SK-N-SH (cell line): ENCODE data around the gene VWA3A. TPM values are rescaled to one million over a fixed set of nuclear protein-coding genes. Genes with fewer than 3 reads are reported as not detected.
A peak's percentile ranks its signal among the peaks of the same experiment; 100 is the strongest.

ENCODE experiments used
- CTCF ChIA-PET: fragments of 300-600, 350-600 bp; formaldehyde crosslinking; extraction: SDS; loops from one replicate; lab custom pipeline; 2021; lab: Yijun Ruan, JAX
- POLR2A ChIA-PET: fragments of 350-600 bp; sonication (Branson Sonifier 250); formaldehyde crosslinking; extraction: SDS; loops from one replicate; lab custom pipeline; 2020; ENCODE audit warnings: antibody characterized with exemption, inconsistent platforms; lab: Yijun Ruan, JAX
- DNase-seq: peaks from one replicate; pipeline ENCODE4 v3.0.0; 2012
- H2AFZ ChIP-seq: fragments of 200-600 bp; sonication (generic); 2 replicates; pipeline ENCODE4 v1.8.1; 2016; ENCODE audit warnings: antibody characterized with exemption, mild to moderate bottlenecking, low read depth
- H3F3A ChIP-seq: fragments of 200-600 bp; sonication (generic); replicated peaks from 2 replicates; pipeline ENCODE3; 2016; ENCODE audit warnings: antibody characterized with exemption, mild to moderate bottlenecking; ENCODE audit not compliant: insufficient read depth
- H3K27ac ChIP-seq, 2 experiments: fragments of 200-500 bp in 1 of 2; fragments of 200-600 bp in 1 of 2; sonication (Bioruptor generic) in 1 of 2; sonication (generic), shearing (Covaris generic) in 1 of 2; 2 replicates each; pipeline versions ENCODE4 v1.5.1 to v1.6.1; 2014 to 2016; ENCODE audit warnings: low read depth in 2 of 2, inconsistent platforms in 1 of 2, low read length in 1 of 2, mild to moderate bottlenecking in 1 of 2, mixed read lengths in 1 of 2
- H3K27me3 ChIP-seq: fragments of 200-600 bp; sonication (generic), shearing (Covaris generic); 2 replicates; pipeline ENCODE4 v1.6.1; 2016; ENCODE audit warnings: mixed run types; ENCODE audit not compliant: insufficient read depth
- H3K36me3 ChIP-seq, 2 experiments: fragments of 200-500 bp in 1 of 2; fragments of 200-600 bp in 1 of 2; sonication (Bioruptor generic) in 1 of 2; sonication (generic) in 1 of 2; replicated peaks in 1 of 2; 2 replicates each; pipeline versions ENCODE3 to v1.5.1; 2014 to 2016; ENCODE audit warnings: low read length in 1 of 2, mild to moderate bottlenecking in 1 of 2; ENCODE audit not compliant: insufficient read depth in 2 of 2, control insufficient read depth in 1 of 2
- H3K4me1 ChIP-seq, 2 experiments: fragments of 200-500 bp in 1 of 2; fragments of 200-600 bp in 1 of 2; sonication (Bioruptor generic) in 1 of 2; sonication (generic), shearing (Covaris generic) in 1 of 2; 2 replicates each; pipeline versions ENCODE4 v1.5.1 to v1.6.1; 2014 to 2016; ENCODE audit warnings: low read depth in 1 of 2, low read length in 1 of 2, mixed run types in 1 of 2; ENCODE audit not compliant: insufficient read depth in 2 of 2, control insufficient read depth in 1 of 2
- H3K4me2 ChIP-seq: fragments of 200-600 bp; sonication (generic), shearing (Covaris generic); 2 replicates; pipeline ENCODE4 v1.6.1; 2017; ENCODE audit warnings: mixed run types
- H3K4me3 ChIP-seq, 2 experiments: fragments of 200-500 bp in 1 of 2; fragments of 200-600 bp in 1 of 2; sonication (Bioruptor generic) in 1 of 2; sonication (generic), shearing (Covaris generic) in 1 of 2; 2 replicates each; pipeline versions ENCODE4 v1.5.1 to v1.8.1; 2014 to 2016; ENCODE audit warnings: low read depth in 2 of 2, inconsistent platforms in 1 of 2, low read length in 1 of 2, mild to moderate bottlenecking in 1 of 2, mixed read lengths in 1 of 2, moderate library complexity in 1 of 2
- H3K79me2 ChIP-seq: fragments of 200-600 bp; sonication (generic); 2 replicates; pipeline ENCODE4 v1.8.1; 2017; ENCODE audit warnings: mild to moderate bottlenecking; ENCODE audit not compliant: insufficient read depth
- H3K9ac ChIP-seq: fragments of 200-600 bp; sonication (generic); 2 replicates; pipeline ENCODE4 v1.6.1; 2017; ENCODE audit warnings: mixed run types
- H3K9me2 ChIP-seq: fragments of 200-600 bp; sonication (generic); 2 replicates; pipeline ENCODE4 v1.6.1; 2017; ENCODE audit warnings: mixed run types
- H3K9me3 ChIP-seq: fragments of 200-600 bp; sonication (generic); 2 replicates; pipeline ENCODE4 v1.6.1; 2017; ENCODE audit warnings: mixed run types, mild to moderate bottlenecking, moderate library complexity
- H4K20me1 ChIP-seq: fragments of 200-600 bp; sonication (generic); 2 replicates; pipeline ENCODE4 v1.6.1; 2017; ENCODE audit warnings: mild to moderate bottlenecking, mixed run types; ENCODE audit not compliant: insufficient read depth
- CHD2 ChIP-seq: fragments of 150-350 bp; IDR thresholded peaks from 2 replicates; pipeline ENCODE4 v1.6.1; 2018; ENCODE audit warnings: low read length; ENCODE audit not compliant: partially characterized antibody
- EP300 ChIP-seq, 2 experiments: IDR thresholded peaks; 2 replicates each; pipeline versions ENCODE4 v1.4.0 to v1.6.1; 2012; ENCODE audit warnings: borderline replicate concordance in 1 of 2, low read depth in 1 of 2, low read length in 1 of 2
- EZH2phosphoT487 ChIP-seq: fragments of 200-600 bp; sonication (generic); IDR thresholded peaks from 2 replicates; pipeline ENCODE4 v1.6.1; 2017; ENCODE audit warnings: low read depth, mixed run types, mild to moderate bottlenecking, antibody characterized with exemption, moderate library complexity, borderline replicate concordance
- GABPA ChIP-seq: IDR thresholded peaks from 2 replicates; pipeline ENCODE4 v1.4.0; 2012; ENCODE audit warnings: low read depth, mild to moderate bottlenecking
- MXI1 ChIP-seq: IDR thresholded peaks from 2 replicates; pipeline ENCODE4 v1.6.1; 2012; ENCODE audit warnings: mild to moderate bottlenecking, low read depth, low read length, improper control_type of control experiment
- NFIC ChIP-seq: IDR thresholded peaks from 2 replicates; pipeline ENCODE4 v1.4.0; 2012; ENCODE audit warnings: borderline replicate concordance
- RAD21 ChIP-seq: IDR thresholded peaks from 2 replicates; pipeline ENCODE4 v1.6.1; 2012; ENCODE audit warnings: mild to moderate bottlenecking, low read length
- SIN3A ChIP-seq: IDR thresholded peaks from 2 replicates; pipeline ENCODE4 v1.6.1; 2012; ENCODE audit warnings: low read depth, mild to moderate bottlenecking, low read length, moderate library complexity, borderline replicate concordance
- SMC3 ChIP-seq: IDR thresholded peaks from 2 replicates; pipeline ENCODE4 v1.6.1; 2012; ENCODE audit warnings: low read depth, low read length, improper control_type of control experiment
- TCF12 ChIP-seq: IDR thresholded peaks from 2 replicates; pipeline ENCODE4 v1.4.0; 2012
- TEAD4 ChIP-seq: IDR thresholded peaks from 2 replicates; pipeline ENCODE4 v1.4.0; 2012; ENCODE audit warnings: mild to moderate bottlenecking, borderline replicate concordance; ENCODE audit not compliant: insufficient read depth
- YY1 ChIP-seq: IDR thresholded peaks from 2 replicates; pipeline ENCODE4 v1.4.0; 2012; ENCODE audit warnings: low read depth, mild to moderate bottlenecking
- WGBS: methylation state at CpG from one replicate; pipeline ENCODE4 v1.1.6; 2017; ENCODE audit warnings: low lambda C conversion rate; 5-methylcytosine and 5-hydroxymethylcytosine counted together
- polyA plus RNA-seq, 3 experiments: library from polyadenylated mRNA; depleted of rRNA; stranded (reverse); fragments of >200 nt; gene quantifications; 2 replicates each; pipeline ENCODE4 v1.2.3, GENCODE V29; 2012
- TF ChIP-seq, protein P1 (sequence below): fragments of 150-350 bp; IDR thresholded peaks from 2 replicates; pipeline ENCODE4 v1.6.1; 2016; ENCODE audit warnings: mild to moderate bottlenecking, low read depth, low read length
- TF ChIP-seq, protein P2 (sequence below): IDR thresholded peaks from 2 replicates; pipeline ENCODE4 v1.4.0; 2012; ENCODE audit warnings: low read depth

Gene VWA3A
- polyA plus RNA-seq, 1 of the 3 experiments (the other 2 are of a cell fraction), result not detected

DNA sequence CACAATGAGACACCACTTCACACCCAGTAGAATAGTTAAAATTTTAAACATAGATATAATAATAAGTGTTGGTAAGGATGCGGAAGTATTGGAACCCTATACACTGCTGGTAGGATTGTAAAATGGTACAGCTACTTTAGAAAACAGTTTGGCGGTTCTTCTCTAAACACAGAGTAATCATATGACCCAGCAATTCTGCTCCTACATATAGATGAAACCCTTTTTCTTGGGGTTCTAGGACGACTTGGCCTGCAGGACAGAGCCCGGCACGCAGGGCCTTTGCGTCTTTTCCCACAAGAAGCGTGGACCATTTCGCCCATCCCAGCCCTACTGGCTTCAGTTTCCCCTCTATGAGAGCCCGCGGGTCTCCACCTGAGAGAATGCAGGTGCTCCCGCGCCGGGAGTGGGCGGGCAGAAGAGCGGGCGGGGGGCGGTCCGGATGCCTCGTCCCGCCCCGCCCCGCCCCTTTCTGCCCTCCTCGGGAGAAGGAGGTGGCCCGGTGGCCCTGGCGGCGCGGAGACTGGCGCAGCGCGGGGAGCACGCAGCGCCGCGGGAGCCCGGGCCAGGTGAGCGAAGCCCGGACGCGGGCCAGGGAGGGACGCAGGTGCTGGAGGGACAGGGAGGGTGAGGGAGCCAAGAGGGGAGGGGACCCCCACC is 69.8 kb downstream of the VWA3A start, which contains the start of gene SDR42E2 (continued):
- TF ChIP-seq EP300 (IDR thresholded peaks at IDR 0.05; ENCODE audit: borderline replicate concordance in 1 of 2, low read depth in 1 of 2, low read length in 1 of 2) (no peak), SMC3 (no peak)
- TF ChIP-seq, protein P1, sequence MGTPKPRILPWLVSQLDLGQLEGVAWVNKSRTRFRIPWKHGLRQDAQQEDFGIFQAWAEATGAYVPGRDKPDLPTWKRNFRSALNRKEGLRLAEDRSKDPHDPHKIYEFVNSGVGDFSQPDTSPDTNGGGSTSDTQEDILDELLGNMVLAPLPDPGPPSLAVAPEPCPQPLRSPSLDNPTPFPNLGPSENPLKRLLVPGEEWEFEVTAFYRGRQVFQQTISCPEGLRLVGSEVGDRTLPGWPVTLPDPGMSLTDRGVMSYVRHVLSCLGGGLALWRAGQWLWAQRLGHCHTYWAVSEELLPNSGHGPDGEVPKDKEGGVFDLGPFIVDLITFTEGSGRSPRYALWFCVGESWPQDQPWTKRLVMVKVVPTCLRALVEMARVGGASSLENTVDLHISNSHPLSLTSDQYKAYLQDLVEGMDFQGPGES, result no peak

DNA sequence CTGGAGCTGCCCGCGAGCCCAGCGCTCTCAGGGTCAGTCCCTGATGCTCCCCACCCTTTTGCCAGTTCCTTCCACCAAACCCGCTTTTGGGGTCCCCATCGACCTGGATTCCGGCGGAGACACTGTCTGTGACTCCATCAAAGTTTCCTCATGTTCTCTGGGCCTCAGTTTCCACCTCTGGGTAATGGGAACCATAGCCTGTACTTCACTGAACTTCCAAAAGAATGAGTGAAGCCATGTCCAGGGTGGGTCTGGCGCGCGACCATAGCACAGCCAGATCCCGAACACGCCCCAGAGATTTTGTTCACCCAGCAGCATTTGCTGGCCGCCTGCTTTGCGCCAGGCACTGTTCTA is 70.3 kb downstream of the VWA3A start:
- CTCF ChIA-PET, result interaction anchor here (1.0 to 1.5 kb wide), 4 partner anchors 26 to 159 kb away, joined by 3 to 5 read pairs (median 3); no protein-coding TSS in a partner anchor
- Histone ChIP-seq H3K9me3 (no peaks in the 10 kb centered on the region), H4K20me1 (no peaks in the 10 kb centered on the region), H3K9ac (no peak overlapping the region), H3K36me3 (no peaks in the 10 kb centered on the region), H2AFZ (no peak overlapping the region), H3K27me3 (peaks cover 10% of the 10 kb centered on the region; the same call in 1 of the 2 replicates), H3K4me1 (no peaks in the 10 kb centered on the region; a peak in 1 of 4 replicates), H3K79me2 (no peaks in the 10 kb centered on the region), H3K9me2 (no peaks in the 10 kb centered on the region), H3K4me2 (no peak overlapping the region), H3K27ac (no peak overlapping the region), H3K4me3 (peak overlapping the region in 1 of 2 experiments; percentile 13; a peak in 1 of 4 replicates), H3F3A (no peaks in the 10 kb centered on the region)
- POLR2A ChIA-PET, result no interaction called here
- WGBS, result 18% methylated on average over 4 of the region's 14 CpGs
- TF ChIP-seq YY1 (no peak), CHD2 (no peak)
- DNase-seq, result no peak

DNA sequence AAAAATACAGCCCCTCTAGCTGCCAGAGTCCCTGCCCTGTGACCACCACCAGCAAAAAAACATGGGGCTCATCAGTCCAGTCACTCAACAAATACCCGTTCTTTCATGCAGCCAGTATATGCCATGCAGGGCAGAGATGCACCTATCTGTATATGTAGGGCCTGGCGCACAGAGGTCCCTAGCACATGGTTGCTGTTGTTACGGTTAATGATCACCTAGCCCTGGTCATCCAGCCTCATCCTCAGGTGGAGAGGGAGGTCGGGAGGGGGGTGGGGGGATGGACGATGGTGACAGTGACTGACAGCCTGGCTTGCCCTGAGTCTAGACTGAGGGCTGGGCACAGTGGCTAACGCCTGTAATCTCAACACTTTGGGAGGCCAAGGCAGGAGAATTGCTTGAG is 71.5 kb downstream of the VWA3A start:
- H3K27me3 ChIP-seq, result peaks cover 10% of the 10 kb centered on the region; the same call in 1 of the 2 replicates
- H2AFZ ChIP-seq, result no peak overlapping the region
- H3K79me2 ChIP-seq, result no peaks in the 10 kb centered on the region
- H3K4me2 ChIP-seq, result no peak overlapping the region
- TF ChIP-seq SIN3A, result no peak
- TF ChIP-seq, all 33 proteins: peak for 0
- WGBS, result 52% methylated on average over 4 of the region's 6 CpGs
- Histone ChIP-seq H3K27ac (no peak overlapping the region), H3K9me3 (no peaks in the 10 kb centered on the region), H3K4me3 (no peak overlapping the region), H3F3A (no peaks in the 10 kb centered on the region), H3K4me1 (no peaks in the 10 kb centered on the region; a peak in 1 of 4 replicates), H4K20me1 (no peaks in the 10 kb centered on the region), H3K36me3 (no peaks in the 10 kb centered on the region), H3K9me2 (no peaks in the 10 kb centered on the region), H3K9ac (no peak overlapping the region)
- ChIA-PET POLR2A (no interaction called here), CTCF (interaction anchor here (1.5 kb wide), 1 partner anchor 26 kb away, joined by 3 read pairs; no protein-coding TSS in a partner anchor)
- DNase-seq, result no peak

DNA sequence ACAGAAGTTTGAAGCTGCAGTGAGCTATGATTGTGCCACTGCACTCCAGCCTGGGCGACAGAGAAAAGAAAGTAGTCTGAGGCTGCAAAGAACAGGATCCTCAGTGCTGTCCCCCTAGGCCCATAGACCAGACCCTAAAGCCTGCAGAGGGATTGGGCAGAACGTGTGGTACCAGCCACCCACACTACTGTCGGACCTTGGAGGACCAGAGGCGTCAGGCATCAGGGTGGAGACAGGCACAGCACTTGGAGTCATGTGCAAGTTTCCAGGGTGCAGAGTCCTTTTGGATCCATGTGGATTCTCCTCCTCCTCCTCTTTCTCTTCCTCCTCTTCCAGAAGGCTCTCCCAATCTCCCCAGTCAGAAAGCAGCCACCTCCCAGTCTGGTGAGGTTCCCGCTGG is 72.1 kb downstream of the VWA3A start:
- Histone ChIP-seq H3F3A (no peaks in the 10 kb centered on the region), H3K36me3 (no peaks in the 10 kb centered on the region), H3K9me3 (no peaks in the 10 kb centered on the region), H3K9ac (no peak overlapping the region), H2AFZ (no peak overlapping the region), H3K79me2 (no peaks in the 10 kb centered on the region), H3K4me2 (no peak overlapping the region)
- CTCF ChIA-PET, result no interaction called here
- no peak for DNase-seq
- TF ChIP-seq TCF12 (no peak), MXI1 (no peak), YY1 (no peak), NFIC (no peak), GABPA (no peak), EZH2phosphoT487 (no peak), RAD21 (no peak), TEAD4 (no peak)
- TF ChIP-seq, protein P2, sequence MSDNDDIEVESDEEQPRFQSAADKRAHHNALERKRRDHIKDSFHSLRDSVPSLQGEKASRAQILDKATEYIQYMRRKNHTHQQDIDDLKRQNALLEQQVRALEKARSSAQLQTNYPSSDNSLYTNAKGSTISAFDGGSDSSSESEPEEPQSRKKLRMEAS, result no peak
- TF ChIP-seq, all 33 proteins: peak for 0
- H3K27me3 ChIP-seq, result peaks cover 10% of the 10 kb centered on the region; the same call in 1 of the 2 replicates
- H3K9me2 ChIP-seq, result no peaks in the 10 kb centered on the region
- H3K4me3 ChIP-seq, result no peak overlapping the region
- no peak overlapping the region for H3K27ac ChIP-seq
- no peaks in the 10 kb centered on the region; a peak in 1 of 4 replicates for H3K4me1 ChIP-seq
- 73% methylated on average over 4 of the region's 5 CpGs for WGBS
- POLR2A ChIA-PET, result no interaction called here
- no peaks in the 10 kb centered on the region for H4K20me1 ChIP-seq
